ENCODE measurements around the gene RGS6.

The RGS6 gene

DNA sequence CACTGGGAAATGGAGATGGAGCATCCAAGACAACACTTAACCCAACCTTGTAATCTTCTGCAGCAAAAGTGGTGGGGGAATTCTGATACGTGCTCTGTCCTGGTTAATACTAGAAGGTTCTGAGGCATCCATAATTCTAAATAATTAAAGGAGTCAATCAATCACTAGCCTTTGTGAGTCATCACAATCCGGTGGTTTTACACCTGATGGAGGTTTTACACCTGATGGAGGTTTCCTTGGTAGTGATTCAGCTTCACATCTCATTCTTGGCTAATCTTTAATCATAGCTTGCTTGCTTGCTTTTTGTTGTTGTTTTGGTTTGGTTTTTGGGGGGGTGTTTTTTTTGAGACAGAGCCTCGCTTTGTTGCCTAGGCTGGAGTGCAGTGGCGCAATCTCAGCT is 618.3 kb downstream of the RGS6 start:
- DNase-seq (ENCODE audit: low read depth in 3 of 3) = no peak

DNA sequence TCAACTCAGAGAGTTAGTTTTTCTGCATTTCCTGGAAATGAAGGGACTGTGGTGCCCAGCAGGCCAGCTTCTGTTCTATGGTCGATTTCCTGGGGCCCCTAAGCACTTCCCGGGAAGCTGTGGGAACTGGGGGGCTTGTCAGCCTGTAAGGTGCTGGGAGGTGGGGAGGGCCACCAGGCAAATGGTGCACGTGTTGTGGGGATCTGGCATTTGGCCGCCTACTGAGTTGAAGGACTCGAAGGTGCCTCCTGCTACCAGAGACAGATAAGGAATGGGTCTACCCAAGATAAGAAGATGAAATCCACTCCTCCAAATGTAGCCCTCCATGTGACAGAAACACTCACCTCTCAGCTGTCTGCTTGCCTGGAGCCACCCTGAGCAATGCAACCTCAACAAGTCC is 620.0 kb downstream of the RGS6 start:
- DNase-seq (ENCODE audit: low read depth in 3 of 3) = no peak

DNA sequence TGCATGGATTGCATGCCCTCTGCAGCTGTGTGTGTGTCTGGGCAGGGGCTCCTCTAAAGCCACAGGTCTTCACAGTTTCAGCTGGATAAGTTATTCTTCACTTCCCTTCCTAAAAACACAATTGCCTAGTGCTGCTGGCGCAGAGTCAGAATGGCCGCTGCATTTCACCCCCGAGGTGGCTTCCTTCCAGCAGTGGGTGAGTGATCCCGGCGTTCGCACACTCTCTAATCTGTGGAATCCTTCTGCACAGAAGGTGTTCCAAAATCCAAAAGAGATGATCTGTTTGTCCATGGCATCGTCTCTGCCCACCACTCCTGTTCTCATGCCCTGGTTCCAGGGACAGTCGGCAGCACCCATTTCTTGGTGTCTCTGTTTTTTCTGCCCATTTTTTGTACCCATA is 620.9 kb downstream of the RGS6 start:
- no peak for DNase-seq (ENCODE audit: low read depth in 3 of 3)

DNA sequence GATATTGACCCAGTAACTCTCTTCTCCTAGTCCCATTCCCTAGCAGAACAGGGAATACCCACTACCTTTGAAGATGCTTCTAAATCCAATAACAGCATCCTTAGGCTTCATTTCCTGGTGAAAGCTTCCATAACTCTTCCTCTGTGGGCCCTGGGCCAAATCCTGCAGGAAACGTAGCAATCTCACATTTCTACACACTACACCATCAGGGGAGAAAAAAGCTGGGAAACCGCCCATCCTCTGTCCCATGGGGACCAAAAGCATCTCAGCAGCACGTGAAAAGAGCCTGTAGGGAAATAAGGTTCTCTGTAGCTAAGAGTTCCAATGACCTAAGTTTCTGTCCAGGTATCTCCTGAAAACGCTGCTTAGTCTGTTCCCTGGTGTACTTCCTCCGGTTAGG is 621.4 kb downstream of the RGS6 start:
- no peak for DNase-seq (ENCODE audit: low read depth in 3 of 3)

DNA sequence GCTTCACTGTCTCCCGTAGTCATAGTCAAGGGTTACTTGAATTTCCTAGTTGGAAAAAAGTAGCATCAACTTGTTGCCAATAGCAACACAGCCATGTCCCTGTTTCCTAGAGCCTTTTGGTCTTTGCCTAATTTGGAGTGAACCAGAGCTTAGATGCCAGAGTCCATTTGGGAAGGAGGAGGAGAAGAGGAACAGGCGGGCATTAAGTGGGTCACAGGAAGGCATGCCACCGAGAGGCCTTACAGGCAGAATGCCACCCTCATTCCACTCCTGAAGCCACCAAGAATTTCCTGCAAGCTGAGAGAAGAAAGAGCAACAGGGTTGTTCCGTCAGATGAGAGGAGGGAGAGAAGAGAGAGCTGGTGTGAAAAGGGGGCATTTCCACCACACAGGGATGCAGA is 622.2 kb downstream of the RGS6 start:
- DNase-seq (ENCODE audit: low read depth in 3 of 3) = no peak

DNA sequence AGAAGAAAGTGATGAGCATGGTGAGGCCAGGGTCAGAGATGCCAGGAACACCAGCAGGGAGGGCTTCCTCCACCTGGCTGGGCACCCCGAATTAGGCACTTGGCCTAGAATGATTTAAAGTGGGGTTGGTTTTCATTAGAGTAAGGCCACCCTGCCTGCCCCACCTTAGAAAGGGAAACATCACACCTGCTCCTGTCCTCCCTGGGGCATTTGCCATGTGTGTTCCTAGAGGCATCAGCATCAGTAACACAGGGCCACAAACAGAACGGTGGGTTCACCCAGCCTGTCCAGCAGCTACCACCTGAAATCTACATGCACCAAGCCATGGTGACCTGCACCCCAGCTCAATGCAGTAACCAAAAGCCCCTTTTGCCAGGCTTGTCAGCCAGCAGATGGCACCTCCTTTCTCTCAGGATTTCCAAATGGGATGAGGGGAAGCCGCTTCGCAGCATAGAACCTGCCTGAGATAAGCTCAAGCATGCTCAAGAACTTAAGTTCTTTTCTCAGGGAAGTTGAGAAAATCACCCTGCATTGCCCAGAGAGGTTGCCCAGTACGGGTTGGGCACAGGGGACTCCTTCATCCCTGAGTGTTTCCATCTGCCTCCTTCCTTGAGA is 622.9 kb downstream of the RGS6 start:
- no peak for DNase-seq (ENCODE audit: low read depth in 3 of 3)

DNA sequence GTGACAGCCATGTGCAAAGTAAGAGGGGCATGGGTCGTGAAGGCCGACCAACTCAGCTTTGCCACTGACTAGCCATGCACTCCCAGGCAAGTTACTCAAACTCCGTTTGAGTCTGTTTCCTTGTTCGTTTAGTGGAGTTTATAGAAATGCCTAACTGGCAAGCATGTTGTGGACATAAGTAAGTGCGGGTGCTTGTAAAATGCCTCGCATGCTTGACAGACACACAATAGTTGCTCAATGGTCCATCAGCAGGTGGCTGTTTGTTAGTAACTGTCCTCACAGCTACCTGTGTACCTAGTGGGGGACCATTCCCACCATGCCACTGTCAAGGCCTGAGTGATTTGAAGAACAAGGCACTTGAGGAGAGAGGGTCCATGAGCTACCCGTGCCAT is 623.4 kb downstream of the RGS6 start:
- DNase-seq (ENCODE audit: low read depth in 3 of 3) = no peak

DNA sequence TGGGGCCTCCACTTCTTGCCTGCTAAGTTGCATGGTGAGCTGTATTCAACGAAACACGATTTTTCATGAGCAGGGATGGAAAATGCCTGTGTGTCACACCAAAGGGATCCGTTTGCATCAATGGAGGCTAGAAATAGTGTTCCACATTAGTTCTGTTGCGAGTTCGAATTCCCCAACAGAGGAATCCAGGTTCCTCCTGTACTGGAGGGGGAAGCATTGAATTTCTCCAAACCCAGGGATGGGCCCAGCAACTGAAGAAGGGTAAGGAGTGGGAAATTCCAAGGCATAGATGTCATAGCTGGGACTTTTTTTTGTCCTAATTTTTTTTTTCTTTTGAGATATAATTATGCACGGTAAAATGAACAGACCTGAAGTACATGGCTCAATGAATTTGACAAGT is 625.4 kb downstream of the RGS6 start:
- DNase-seq (ENCODE audit: low read depth in 3 of 3) = no peak

DNA sequence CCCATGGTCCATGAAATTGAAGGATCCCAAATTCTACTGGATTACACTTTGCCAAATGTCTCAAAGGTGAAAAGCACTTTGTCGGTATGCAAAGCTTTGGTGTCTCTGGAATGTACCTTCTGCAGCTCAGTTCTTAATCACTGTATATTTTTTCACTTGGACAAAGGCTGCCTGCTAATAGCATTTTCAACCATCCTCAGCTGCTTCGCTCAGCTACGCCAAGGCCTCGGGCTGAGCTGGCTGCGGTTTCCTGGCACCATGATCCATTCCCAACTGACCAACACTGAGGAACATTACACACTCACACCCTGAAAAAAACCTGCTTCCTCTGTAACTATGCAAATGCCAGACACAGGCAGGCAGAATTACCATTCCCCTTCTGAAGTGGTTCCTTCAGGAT is 626.5 kb downstream of the RGS6 start:
- DNase-seq (ENCODE audit: low read depth in 3 of 3) = no peak

DNA sequence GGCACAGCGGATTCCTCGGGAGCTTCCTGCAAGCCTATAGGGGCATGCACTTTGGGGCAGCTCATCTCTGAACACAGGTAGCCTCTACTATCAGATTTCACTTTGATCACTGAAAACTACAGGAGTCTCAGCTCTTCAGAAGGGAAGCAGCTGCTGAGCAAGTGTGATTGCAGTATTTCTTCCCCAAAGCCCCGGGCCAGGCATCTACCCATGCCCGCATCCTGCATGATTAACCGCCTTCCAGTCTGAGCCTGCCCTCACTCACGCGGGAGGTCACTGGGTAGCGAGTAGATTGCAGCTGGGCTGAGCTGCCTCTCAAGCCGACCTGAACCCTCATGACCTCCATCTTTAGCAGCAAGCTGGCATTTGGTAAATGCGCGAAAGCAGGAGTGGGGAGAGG is 627.0 kb downstream of the RGS6 start:
- no peak for DNase-seq (ENCODE audit: low read depth in 3 of 3)

DNA sequence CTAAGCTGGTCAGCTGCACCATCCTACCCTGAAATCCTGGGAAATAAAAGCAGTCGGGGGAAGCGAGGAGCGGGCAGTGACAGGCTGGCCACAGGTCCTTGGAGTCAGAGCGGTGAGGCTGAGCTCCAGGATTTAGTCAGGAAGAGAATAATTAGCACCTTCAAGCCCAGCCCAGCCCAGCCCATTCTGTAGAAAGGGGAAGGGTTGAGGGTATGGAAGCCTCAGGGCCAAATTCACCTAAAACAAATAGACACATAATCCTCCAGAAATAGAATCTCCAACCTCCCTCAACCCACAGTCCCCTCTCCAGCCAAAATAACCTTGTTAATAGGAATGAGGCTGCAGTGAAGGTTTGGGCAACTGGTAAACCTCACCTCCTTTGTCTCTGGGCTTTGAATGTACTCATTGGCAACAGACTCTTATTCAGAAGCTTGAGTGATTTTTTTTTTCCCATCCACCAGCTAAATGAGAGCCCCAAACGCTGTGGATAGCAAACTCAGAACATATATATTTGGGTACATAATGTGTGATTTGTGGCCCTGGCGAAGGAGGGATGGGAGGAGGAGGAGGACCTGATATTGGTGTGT is 627.5 kb downstream of the RGS6 start:
- no peak for DNase-seq (ENCODE audit: low read depth in 3 of 3)

DNA sequence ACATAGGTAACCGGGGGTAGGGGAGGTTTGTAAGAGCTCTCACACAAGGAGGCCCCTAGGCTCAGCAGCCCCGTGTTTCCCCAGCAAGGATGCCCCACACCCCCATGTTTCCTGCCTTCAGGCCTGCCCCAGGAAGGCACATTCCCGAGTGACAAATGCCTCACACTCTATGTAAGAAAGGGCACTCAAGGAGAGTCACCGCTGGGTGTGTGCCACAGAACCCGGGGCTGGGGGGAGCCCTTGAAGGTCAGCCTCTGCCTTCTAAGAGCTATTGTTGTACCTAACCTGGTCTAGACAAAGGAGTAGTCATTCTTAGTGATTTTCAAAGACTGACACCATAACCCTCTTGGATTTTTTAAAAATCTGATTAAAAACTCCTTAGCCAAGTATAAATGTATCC is 628.1 kb downstream of the RGS6 start:
- DNase-seq (ENCODE audit: low read depth in 3 of 3) = no peak

DNA sequence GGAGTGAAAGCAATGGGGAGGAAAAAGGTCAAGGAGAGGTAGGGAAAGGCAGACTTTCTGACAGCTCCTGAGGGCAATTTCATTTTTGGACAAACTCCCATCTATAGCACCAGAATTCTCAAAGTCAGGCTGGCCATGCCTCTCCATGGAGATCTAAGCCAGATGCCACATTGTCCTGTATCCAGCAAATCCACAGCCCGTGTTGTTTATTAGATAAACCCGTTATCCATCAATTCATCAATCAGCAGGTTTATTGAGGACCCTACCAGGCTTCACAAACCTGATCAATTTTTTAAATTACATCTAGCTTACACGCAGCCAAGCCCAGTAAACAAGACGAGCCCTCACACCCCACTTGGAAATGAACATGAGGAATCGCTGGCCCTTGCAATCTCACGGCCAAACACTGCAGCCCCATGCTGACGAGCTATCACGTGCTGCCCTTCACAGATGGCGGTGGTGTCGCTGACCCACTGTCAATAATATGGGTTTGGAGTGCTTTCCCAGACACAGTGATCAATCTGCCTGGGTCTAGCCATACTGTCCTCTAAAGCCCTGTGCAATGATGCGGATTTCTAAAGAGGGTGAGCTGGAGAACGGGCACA is 628.8 kb downstream of the RGS6 start:
- DNase-seq (ENCODE audit: low read depth in 3 of 3) = no peak

DNA sequence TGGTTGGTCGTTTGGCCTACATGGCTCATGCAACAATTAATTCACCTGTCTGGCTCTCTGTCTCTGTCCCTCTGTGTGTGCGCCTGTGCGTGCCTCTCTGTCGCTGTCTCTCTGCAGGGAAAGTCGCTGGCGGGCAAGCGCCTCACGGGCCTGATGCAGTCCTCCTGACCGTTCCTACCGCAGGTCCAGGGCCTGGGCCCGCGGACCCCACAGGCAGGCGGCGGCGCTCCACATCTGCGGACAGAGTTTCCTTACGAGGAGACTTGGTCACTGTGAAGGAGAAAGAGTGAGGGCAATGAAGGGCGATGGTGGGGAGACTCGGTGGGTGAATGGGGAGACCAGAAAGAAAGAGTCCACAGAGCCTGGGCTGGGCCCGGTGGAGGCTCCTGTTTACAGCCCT is 630.1 kb downstream of the RGS6 start:
- no peak for DNase-seq (ENCODE audit: low read depth in 3 of 3)

DNA sequence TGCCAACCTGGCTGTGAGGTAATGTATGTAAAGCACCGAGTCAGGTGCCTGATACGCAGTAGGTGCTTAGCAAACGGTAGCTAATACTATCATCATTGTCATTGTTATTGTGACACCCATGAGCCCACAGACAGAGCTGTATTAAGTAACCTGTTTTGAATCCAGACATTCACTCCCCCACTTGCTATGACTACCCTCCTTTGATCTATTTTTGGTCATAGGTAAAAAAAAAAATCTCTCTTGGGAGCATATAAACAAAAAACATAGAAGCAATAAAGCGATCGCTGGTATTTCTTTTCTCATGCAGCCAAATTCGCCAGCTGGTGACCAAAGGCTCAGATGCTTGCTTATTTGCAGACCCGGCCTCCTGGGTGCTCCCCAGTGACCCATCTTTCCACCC is 631.4 kb downstream of the RGS6 start:
- no peak for DNase-seq (ENCODE audit: low read depth in 3 of 3)

DNA sequence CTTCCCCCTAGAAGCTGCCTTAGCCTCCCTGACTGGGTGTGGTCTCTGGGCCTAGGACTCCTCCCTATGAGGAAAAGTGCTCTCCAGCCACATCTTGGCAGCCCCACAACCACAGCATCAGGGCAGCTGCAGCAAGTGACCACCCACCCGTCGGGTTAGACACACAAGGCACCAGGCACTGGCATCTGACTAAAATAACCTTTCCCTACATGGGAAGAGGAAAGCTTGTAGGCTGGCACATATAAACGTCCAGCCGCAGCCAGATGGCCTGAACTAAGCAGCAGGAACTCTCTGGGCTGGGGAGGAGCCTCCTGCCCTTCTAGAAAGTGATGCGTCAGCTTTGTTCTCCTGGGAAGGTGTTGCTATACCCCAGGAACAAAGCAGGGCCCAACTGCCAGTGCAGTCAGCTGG is 632.9 kb downstream of the RGS6 start:
- DNase-seq (ENCODE audit: low read depth in 3 of 3) = no peak

DNA sequence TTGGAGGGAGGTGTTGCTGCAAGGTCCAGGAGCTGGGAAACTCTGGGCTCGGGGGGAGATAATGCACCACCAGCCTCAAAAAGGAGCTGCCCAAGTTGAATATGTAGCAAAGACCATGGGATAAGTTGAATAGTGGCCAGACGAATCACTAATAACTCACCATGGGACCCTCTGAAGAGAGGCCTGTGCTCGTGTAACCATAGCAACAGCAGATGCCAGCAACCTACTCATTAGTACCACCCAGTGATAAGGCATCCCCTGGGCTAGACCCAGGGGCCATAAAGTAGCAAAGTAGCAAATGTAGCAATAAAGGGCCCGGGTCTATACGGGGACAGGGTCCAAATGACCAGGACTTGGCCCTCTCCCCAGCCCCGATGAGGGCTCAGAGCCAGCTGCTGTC is 633.7 kb downstream of the RGS6 start:
- no peak for DNase-seq (ENCODE audit: low read depth in 3 of 3)

DNA sequence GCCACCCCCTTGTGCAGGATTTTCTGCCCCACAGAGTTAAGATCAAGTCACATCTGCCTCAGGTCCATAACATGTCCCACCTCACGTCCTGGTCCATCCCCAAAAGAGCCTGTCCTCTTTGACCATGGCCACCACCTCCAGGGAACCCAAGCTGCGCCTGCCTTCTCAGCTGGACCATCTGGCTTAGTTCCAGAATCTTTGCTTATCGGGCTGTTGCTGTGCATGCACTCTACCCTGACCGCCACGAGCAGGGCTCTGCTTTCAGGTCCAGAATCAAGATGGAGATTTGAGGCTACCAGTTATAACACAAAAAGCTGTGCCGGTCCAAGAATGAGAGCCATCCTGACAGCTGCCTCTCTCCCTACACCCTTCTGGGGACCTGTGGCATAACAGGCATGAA is 635.0 kb downstream of the RGS6 start:
- DNase-seq (ENCODE audit: low read depth in 3 of 3) = no peak

DNA sequence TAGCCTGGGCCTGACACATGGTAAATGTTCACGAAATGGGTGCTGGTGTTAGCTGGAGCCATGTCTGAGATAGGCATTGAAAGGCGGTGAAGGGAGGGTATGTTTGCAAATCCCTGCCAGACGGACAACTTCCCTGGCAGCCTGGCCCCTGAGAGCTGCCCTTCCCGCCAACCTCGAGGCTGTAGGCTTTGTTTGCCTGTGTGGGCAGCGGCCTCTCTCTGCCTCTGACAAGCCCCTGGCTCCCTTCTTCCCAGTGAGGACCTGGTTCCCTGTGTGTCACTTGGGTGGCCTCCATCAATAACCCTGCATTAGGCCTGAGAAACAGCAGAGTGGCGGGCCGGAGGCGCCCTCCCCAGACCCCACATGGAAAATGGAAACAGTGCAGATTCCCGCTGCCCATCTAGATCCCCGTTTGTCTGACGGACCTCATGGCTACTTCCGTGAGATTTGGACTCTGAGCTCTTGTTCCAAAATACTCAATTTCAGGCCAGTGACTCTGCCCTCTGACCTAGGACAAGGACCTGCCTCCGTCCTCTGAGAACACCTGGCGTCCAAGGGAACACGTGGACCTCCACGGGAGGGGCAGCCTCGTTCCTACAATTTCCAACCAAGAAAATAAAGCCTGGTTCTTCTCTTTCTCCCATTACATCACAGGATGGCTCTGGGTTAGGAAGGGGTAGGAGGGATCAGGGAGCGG is 636.2 kb downstream of the RGS6 start:
- no peak for DNase-seq (ENCODE audit: low read depth in 3 of 3)

DNA sequence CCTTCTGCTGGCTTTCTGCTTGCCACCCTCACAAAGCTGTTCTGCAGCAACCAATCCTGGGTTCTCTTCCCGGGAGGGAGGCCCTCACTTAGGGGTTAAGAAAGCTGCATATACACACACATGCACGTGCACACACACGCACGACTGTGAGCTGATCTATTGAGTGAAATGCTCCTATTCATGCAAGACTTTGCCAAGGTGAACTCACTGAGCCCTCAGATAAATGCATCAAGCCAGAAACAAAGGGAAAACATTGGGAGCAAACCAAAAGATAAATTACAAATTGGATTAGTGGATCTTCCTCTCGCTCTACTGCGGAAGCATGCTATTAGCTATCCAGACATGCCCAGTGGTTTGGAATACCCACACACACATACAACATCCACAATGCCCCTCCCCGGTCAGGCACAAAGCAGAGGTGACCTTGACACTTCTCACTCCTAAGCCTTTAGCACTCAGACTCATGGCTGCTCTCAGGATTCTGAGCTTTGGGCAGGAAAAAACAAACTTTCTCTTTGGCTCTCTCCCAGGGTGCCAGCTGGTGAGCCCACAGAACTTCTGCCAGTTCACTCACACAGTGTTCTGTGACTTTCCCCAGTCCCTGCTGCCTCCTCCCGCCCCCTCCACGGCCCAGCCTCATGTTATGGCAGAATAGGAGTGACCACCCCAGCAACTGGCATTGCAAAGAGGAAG is 641.6 kb downstream of the RGS6 start:
- no peak for DNase-seq (ENCODE audit: low read depth in 3 of 3)

DNA sequence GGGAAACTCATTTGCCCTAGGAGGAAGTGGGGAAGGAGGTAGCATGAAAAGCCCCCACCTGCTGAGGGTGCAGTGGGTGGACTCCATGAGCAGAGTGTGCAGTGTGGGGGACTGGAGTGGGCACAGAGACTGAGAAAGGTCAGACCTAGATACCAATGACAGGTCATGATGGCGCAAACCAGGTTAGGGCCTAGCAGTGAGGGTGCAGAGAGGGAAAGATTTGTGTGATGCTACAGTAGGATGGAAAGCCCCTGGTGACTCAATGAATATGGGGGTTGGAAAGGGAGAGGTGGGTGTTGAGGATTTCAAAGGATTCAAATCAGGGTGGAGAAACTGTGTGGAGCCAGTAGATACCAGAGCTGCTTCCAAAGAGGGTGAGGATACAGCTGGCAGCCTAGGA is 642.5 kb downstream of the RGS6 start:
- no peak for DNase-seq (ENCODE audit: low read depth in 3 of 3)

DNA sequence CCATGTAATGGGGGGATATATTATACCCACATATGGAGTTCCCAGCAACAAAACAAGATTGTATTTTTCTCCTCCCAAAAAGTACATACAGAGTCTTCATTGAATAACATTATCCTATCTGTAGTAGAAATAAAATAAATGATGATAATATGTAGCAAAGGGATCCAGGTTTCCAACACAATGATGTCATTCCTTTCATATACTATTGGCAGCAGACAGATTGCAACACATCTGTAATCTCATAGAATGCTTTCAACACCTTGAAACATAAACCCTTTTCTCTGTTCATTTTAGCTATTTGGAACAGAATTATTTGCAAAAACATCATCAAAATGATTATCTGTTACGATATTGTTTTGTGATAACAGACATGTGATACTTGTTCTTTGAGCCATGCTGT is 644.0 kb downstream of the RGS6 start:
- DNase-seq (ENCODE audit: low read depth in 3 of 3) = no peak

DNA sequence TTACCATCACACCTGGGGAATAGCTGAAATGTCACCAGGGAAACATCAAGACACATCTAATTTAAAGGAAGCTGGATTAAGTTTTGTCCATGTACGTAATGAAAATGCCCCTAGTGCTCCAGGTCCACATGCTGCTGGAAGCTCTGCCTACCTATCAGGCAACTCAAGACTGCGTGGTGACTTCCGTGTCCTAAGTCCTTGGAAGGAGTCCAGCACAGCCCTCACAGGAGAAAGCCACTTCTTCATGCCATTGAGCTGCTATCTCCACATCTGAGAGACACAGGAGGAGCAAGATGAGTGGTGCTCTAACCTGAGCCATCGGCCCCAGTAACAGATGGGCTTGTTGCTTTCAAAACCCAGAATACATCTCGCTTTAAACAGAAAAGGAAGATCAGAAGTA is 645.3 kb downstream of the RGS6 start:
- no peak for DNase-seq (ENCODE audit: low read depth in 3 of 3)
